Mammary epithelial cell (primary cell): ENCODE data around the gene SHFL.

ENCODE experiments used
- CTCF ChIP-seq, 2 donors: IDR thresholded peaks in 1 of 2; conservative IDR thresholded peaks in 1 of 2; 2 replicates each; pipeline ENCODE4 v1.5.1; 2011 to 2012; ENCODE audit warnings: inconsistent platforms in 2 of 2, low read length in 2 of 2, mild to moderate bottlenecking in 2 of 2, control low read depth in 1 of 2, low read depth in 1 of 2; ENCODE audit not compliant: insufficient read depth in 1 of 2; ENCODE audit errors: extremely low read depth in 1 of 2
- EZH2 ChIP-seq: IDR thresholded peaks from 2 replicates; pipeline ENCODE4 v1.6.1; 2012; ENCODE audit warnings: low read length, inconsistent platforms, borderline replicate concordance

GRCh38 chr19:10083911-10084310, 2.2 kb upstream of the SHFL start:
- TF ChIP-seq CTCF (conservative IDR thresholded peaks at IDR 0.05 in 1 of 2, IDR thresholded peaks at IDR 0.05 in 1 of 2; ENCODE audit: extremely low read depth in 1 of 2, insufficient read depth in 1 of 2, low read depth in 1 of 2, low read length in 2 of 2), result no peak
- TF ChIP-seq EZH2, result no peak
